ENCODE measurements around the gene BCKDHA. TPM values are rescaled to one million over a fixed set of nuclear protein-coding genes. Genes with fewer than 3 reads are reported as not detected.

BCKDHA gene
- total RNA-seq (2012; rRNA removed) (6.4 and 7.7 TPM in 2 replicates), polyA plus RNA-seq (2012; rRNA removed) (7.6 and 9.6 TPM in 2 replicates), Bru-seq, nascent RNA (percentile 37 among the genes with signal in this experiment), BruChase-seq, experiment 1, labeled RNA remaining after a 6-hour chase (percentile 46 among the genes with signal in this experiment), BruChase-seq, experiment 2, labeled RNA remaining after a 2-hour chase (percentile 49 among the genes with signal in this experiment)
- 11.8 and 37.7 TPM in 2 replicates for polyA plus RNA-seq (2012; cell fraction: cytosol; rRNA removed)
- 13.5 and 42.6 TPM in 2 replicates for polyA plus RNA-seq (2012; cell fraction: nucleus; rRNA removed; ENCODE audit: low replicate concordance)
- long read RNA-seq, transcript BCKDHA-201 (9 exons, 2,103 nt), result major isoform, 24 of 33 reads
- long read RNA-seq, partial matches to known transcripts, result 6 of 33 reads
- long read RNA-seq, other reads (novel, unspliced or antisense), result 3 of 33 reads

DNA sequence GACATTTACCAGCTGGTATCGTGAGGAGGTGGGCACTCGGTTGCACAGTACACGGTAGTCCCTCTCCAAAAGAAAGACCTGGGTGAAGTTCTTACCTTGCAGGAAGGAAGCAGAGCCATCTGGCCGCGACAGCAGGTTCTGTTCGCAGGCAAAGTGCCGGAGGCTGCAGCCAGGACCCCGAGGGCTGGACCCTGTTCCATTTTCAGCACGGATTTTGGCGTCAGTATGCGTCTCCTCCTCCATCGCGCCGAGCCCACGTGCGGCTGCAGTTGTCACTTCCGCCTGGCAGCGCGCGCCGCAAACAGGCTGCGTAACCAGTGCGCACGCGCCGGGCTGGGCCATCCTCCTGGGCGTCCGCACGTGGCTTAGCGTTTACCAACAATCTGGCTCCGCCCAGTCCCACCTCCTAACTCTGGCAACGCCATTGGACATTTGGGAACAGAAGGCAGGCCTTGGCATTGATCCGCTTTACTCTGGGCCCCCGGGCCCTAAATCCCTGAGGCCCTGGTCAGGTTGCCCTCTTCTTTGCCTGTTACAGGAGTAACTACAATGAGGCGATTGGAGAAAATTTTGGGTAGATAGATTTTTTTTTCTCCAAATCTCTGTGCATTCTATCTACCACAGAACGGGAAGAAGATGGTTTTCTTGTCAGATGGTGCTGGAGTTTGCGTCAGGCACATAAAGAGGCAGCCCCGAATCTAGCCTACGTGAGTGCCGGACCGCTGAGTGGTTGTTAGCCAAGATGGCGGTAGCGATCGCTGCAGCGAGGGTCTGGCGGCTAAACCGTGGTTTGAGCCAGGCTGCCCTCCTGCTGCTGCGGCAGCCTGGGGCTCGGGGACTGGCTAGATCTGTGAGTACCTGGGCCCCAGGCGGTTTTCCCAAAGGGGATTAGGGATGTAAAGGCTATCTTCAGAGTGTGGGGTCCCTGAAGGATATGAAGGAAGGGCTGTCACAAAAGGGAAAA is at the start of gene BCKDHA, which contains the start of gene EXOSC5:
Gene BCKDHA (plus strand): TSS at position 733 of the 964 bp plus-strand sequence. CDS start 10 bp downstream, at position 743.
Gene EXOSC5 (minus strand): TSS at position 274 of the 964 bp plus-strand sequence. CDS start 31 bp downstream, at position 243.
- POLR2A ChIA-PET (ENCODE audit: unreplicated experiment), result interaction anchor here (0.6 kb wide), 1 partner anchor 175 kb away, joined by 6 read pairs; no protein-coding TSS in a partner anchor
- H3K14ac ChIP-seq (replicated peaks; ENCODE audit: low read depth, low read length), result peak within 1 kb of the TSS; percentile 77
- CTCF ChIA-PET, result no interaction called here
- BruUV-seq (replicated peaks), result no TSS peak
- H3K9ac ChIP-seq (ENCODE audit: low read depth, low read length), result peak within 1 kb of the TSS; percentile 81
- H2BK20ac ChIP-seq (ENCODE audit: low read depth, low read length), result 0 out of 2 replicates have a peak within 1 kb of the TSS, but pooled peaks have one; percentile 35
- ATAC-seq (ENCODE audit: low read depth), result peak; percentile 99
- H2AK5ac ChIP-seq (ENCODE audit: low read depth, low read length), result no peak within 1 kb of the TSS; the same call in 1 of the 2 replicates
- H3K56ac ChIP-seq (ENCODE audit: extremely low read depth, insufficient read depth, low read length), result peak within 1 kb of the TSS; percentile 91
- peak within 1 kb of the TSS; percentile 59 to 74 for H4K8ac ChIP-seq (ENCODE audit: low read depth in 2 of 2, low read length in 2 of 2)
- H4K5ac ChIP-seq (ENCODE audit: low read depth, low read length), result peak within 1 kb of the TSS; percentile 71
- TF ChIP-seq MXI1 (IDR thresholded peaks at IDR 0.05; ENCODE audit: borderline replicate concordance, low read depth, low read length), result peak; percentile 100
- TF ChIP-seq NFE2L2 (IDR thresholded peaks at IDR 0.05; ENCODE audit: low read depth, low read length), result no peak
- peak; percentile 50; the same call in 1 of the 2 replicates for TF ChIP-seq MAZ (IDR thresholded peaks at IDR 0.05; ENCODE audit: borderline replicate concordance, low read depth, low read length)
- no peak for TF ChIP-seq SMC3 (IDR thresholded peaks at IDR 0.05; ENCODE audit: low read depth, low read length)
- TF ChIP-seq BHLHE40 (IDR thresholded peaks at IDR 0.05; ENCODE audit: low read depth, low read length), result peak; percentile 92
- peak; percentile 31; the same call in 1 of the 2 replicates for TF ChIP-seq CEBPB (IDR thresholded peaks at IDR 0.05; ENCODE audit: low read depth, low read length)
- TF ChIP-seq RAD21 (IDR thresholded peaks at IDR 0.05; ENCODE audit: low read length), result 0 out of 2 replicates have a peak, but pooled peaks have one; percentile 5
- TF ChIP-seq POLR2A (IDR thresholded peaks at IDR 0.05; ENCODE audit: low read depth, low read length), result 0 out of 2 replicates have a peak, but pooled peaks have one; percentile 43
- no peak for TF ChIP-seq CHD1 (IDR thresholded peaks at IDR 0.05; ENCODE audit: low read depth, low read length)
- TF ChIP-seq, protein P1, sequence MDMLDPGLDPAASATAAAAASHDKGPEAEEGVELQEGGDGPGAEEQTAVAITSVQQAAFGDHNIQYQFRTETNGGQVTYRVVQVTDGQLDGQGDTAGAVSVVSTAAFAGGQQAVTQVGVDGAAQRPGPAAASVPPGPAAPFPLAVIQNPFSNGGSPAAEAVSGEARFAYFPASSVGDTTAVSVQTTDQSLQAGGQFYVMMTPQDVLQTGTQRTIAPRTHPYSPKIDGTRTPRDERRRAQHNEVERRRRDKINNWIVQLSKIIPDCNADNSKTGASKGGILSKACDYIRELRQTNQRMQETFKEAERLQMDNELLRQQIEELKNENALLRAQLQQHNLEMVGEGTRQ (IDR thresholded peaks at IDR 0.05; ENCODE audit: low read depth, low read length), result peak; percentile 93
- no peak within 1 kb of the TSS; the same call in 1 of the 2 replicates for H3K23ac ChIP-seq (ENCODE audit: low read depth, low read length)
- peak within 1 kb of the TSS; percentile 70 for H3K27ac ChIP-seq (ENCODE audit: insufficient read depth, low read length)
- peak within 1 kb of the TSS; percentile 87 for H4K91ac ChIP-seq (ENCODE audit: insufficient read depth, low read depth, low read length)
- H2BK15ac ChIP-seq (ENCODE audit: low read depth, low read length), result peak within 1 kb of the TSS; percentile 84; the same call in 1 of the 3 replicates
- peak within 1 kb of the TSS; percentile 94 for H2AK9ac ChIP-seq (replicated peaks; ENCODE audit: low read depth, low read length, poor library complexity)
- peak within 1 kb of the TSS; percentile 75; the same call in 1 of the 2 replicates for H2BK120ac ChIP-seq (ENCODE audit: low read depth, low read length)
- DNase-seq, result peak; percentile 100
- WGBS, 2 experiments (ENCODE audit: extremely low coverage in 2 of 2, insufficient read length in 1 of 2), result 0% methylated on average over 33 of the region's 50 CpGs; no CpG with 5 or more reads in 1 of the 2 experiments
- dilution Hi-C loops (cut with HindIII; ENCODE audit: low sequenced_read_pairs, unreplicated experiment) (no loop called here), in situ Hi-C loops (cut with MboI; ENCODE audit: low sequenced_read_pairs) (no loop called here), intact Hi-C loops (cut with micrococcal nuclease) (loop anchor here (1.0 to 5.0 kb wide), 2 partner anchors 23 to 45 kb away; partner anchors contain the start of gene TGFB1)
- peak within 1 kb of the TSS; percentile 66 for H3K4ac ChIP-seq (ENCODE audit: low read depth, low read length)
- H2AFZ ChIP-seq (replicated peaks; ENCODE audit: low read length, poor library complexity), result peak within 1 kb of the TSS; percentile 99
- peaks cover 9% of the 10 kb centered on the region; the same call in 1 of the 2 replicates for H3K9me1 ChIP-seq (ENCODE audit: insufficient read depth, low read length)
- H3K27me3 ChIP-seq (ENCODE audit: control insufficient read depth, insufficient read depth, low read length), result no peaks in the 10 kb centered on the region
- H3K4me3 ChIP-seq (ENCODE audit: insufficient read depth, low read depth, low read length), result peak within 1 kb of the TSS; percentile 79
- peak within 1 kb of the TSS; percentile 94 for H3K4me2 ChIP-seq (ENCODE audit: low read depth, low read length)
- peaks cover 4% of the 10 kb centered on the region; the same call in 1 of the 2 replicates for H3K4me1 ChIP-seq (ENCODE audit: control insufficient read depth, insufficient read depth, low read length)
- peak within 1 kb of the TSS; percentile 93 for H2BK5ac ChIP-seq (ENCODE audit: low read depth, low read length, poor library complexity, severe bottlenecking)
- no peaks in the 10 kb centered on the region for H4K20me1 ChIP-seq (ENCODE audit: insufficient read depth, low read length)
- H3K9me3 ChIP-seq (ENCODE audit: control insufficient read depth, insufficient read depth, low read length), result no peaks in the 10 kb centered on the region
- H3K36me3 ChIP-seq (ENCODE audit: control insufficient read depth, insufficient read depth, low read length), result no peaks in the 10 kb centered on the region
- peaks cover 18 to 28% of the 10 kb centered on the region in 2 experiments for H3K79me1 ChIP-seq (ENCODE audit: low read depth in 1 of 2, low read length in 2 of 2)
- H3K18ac ChIP-seq (ENCODE audit: low read depth, low read length), result peak within 1 kb of the TSS; percentile 44; the same call in 1 of the 2 replicates
